WERI-Rb-1 (cell line): ENCODE data around the gene ZGPAT.

Experiments
- DNase-seq: peaks from one replicate; pipeline ENCODE4 v3.0.0-alpha.2; 2020
- H3K27ac ChIP-seq: fragments of 250-450 bp; sonication (Bioruptor Pico); 2 replicates; pipeline ENCODE4 v1.5.1; 2020; ENCODE audit warnings: mild to moderate bottlenecking, moderate library complexity
- H3K27me3 ChIP-seq: fragments of 250-450 bp; sonication (Bioruptor Pico); 2 replicates; pipeline ENCODE4 v1.5.1; 2021; ENCODE audit warnings: mild to moderate bottlenecking, low read depth, moderate library complexity; ENCODE audit not compliant: insufficient read depth, severe bottlenecking
- H3K36me3 ChIP-seq: fragments of 250-450 bp; sonication (Bioruptor Pico); 2 replicates; pipeline ENCODE4 v1.5.1; 2020; ENCODE audit warnings: mild to moderate bottlenecking, moderate library complexity
- H3K4me3 ChIP-seq: 2 replicates; pipeline ENCODE4 v1.5.1; 2011; ENCODE audit warnings: low read depth, mild to moderate bottlenecking, control low read depth, low read length
- H3K9me3 ChIP-seq: fragments of 250-450 bp; sonication (Bioruptor Pico); 2 replicates; pipeline ENCODE4 v1.5.1; 2021; ENCODE audit warnings: mild to moderate bottlenecking, moderate library complexity; ENCODE audit not compliant: severe bottlenecking
- TF ChIP-seq, protein P1 (sequence below): IDR thresholded peaks from 2 replicates; pipeline ENCODE4 v1.5.1; 2011; ENCODE audit warnings: low read depth, mild to moderate bottlenecking, control low read depth, inconsistent platforms, low read length

ZGPAT gene

DNA sequence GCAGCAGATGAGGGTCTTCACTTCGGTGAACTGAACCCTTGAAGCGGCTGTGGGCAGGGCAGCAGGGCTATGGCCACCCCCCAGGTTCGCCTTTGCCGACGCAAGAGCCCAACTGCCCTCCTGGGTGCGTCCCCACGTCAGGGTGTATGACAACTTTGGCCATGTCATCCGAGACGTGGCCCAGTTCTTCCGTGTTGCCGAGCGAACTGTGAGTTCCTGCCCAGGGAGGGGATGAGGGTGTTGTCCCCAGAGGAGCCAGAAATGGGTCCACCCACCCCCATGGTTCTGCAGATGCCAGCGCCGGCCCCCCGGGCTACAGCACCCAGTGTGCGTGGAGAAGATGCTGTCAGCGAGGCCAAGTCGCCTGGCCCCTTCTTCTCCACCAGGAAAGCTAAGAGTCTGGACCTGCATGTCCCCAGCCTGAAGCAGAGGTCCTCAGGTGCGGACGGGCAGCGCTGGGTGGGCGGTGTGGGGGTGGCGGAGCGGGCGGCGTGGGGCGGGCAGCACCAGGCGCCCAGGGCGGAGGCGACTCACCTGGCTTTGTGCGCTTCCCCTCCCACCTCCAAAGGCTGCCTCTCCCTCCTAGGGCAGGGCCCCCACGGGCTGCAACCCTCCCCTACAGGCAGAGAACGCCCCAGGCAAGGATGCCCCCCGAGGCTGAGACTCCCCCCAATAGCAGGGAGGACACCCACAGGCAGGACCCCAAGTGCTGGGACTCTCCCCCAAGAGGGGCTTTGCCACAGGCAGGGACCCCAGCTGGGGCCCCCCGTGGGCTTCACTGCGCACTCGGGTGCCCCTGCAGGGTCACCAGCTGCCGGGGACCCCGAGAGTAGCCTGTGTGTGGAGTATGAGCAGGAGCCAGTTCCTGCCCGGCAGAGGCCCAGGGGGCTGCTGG lies 17.6 kb upstream of the ZGPAT start:
- no peaks in the 10 kb centered on the region for H3K27me3 ChIP-seq
- H3K27ac ChIP-seq, result no peak overlapping the region
- H3K9me3 ChIP-seq, result no peaks in the 10 kb centered on the region
- peaks cover 21% of the 10 kb centered on the region for H3K36me3 ChIP-seq
- DNase-seq, result no peak
- H3K4me3 ChIP-seq, result no peak overlapping the region
- TF ChIP-seq, protein P1, sequence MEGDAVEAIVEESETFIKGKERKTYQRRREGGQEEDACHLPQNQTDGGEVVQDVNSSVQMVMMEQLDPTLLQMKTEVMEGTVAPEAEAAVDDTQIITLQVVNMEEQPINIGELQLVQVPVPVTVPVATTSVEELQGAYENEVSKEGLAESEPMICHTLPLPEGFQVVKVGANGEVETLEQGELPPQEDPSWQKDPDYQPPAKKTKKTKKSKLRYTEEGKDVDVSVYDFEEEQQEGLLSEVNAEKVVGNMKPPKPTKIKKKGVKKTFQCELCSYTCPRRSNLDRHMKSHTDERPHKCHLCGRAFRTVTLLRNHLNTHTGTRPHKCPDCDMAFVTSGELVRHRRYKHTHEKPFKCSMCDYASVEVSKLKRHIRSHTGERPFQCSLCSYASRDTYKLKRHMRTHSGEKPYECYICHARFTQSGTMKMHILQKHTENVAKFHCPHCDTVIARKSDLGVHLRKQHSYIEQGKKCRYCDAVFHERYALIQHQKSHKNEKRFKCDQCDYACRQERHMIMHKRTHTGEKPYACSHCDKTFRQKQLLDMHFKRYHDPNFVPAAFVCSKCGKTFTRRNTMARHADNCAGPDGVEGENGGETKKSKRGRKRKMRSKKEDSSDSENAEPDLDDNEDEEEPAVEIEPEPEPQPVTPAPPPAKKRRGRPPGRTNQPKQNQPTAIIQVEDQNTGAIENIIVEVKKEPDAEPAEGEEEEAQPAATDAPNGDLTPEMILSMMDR, result no peak

DNA sequence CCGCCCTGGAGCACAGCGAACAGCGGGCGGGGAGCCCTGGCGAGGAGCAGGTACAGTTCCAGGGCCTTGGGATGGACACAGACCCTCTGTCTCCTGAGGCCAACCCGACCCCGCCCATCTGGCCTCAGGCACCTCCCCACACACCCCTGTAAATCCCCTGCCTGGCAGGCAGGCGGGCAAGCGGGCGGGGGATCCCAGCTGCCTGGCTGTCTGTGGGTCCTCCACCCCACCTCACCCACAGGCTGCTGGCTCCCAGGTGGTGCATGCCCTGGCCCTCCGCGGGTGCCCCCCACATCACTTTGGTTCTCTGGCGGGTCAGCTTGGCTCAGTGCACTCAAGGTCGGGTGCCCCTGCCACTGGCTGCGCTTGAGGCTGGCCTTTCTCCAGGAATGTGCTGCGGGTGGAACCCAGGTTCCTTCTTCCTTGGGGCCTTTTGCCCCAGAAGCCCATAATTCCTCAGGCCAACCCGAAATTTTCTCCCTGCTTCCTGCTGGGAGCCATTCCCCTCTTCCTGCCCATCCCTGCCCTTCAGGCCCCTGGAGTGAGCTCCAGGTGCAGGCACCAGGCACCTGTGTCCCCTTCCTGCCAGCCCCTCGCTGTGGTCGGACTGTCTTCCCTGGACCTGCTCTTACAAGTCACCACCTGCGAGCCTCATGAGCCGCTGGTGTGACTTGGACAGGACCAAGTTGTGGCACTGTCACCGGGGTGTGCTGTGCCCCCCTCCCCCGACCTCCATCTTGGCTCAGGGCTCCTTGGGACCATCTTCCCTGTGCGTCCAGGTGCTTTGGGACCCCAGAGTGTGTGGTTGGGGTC lies 16.7 kb upstream of the ZGPAT start:
- Histone ChIP-seq H3K9me3 (no peaks in the 10 kb centered on the region), H3K27me3 (no peaks in the 10 kb centered on the region), H3K36me3 (peaks cover 26% of the 10 kb centered on the region), H3K27ac (no peak overlapping the region), H3K4me3 (no peak overlapping the region)
- TF ChIP-seq, protein P1, result no peak
- DNase-seq, result no peak

DNA sequence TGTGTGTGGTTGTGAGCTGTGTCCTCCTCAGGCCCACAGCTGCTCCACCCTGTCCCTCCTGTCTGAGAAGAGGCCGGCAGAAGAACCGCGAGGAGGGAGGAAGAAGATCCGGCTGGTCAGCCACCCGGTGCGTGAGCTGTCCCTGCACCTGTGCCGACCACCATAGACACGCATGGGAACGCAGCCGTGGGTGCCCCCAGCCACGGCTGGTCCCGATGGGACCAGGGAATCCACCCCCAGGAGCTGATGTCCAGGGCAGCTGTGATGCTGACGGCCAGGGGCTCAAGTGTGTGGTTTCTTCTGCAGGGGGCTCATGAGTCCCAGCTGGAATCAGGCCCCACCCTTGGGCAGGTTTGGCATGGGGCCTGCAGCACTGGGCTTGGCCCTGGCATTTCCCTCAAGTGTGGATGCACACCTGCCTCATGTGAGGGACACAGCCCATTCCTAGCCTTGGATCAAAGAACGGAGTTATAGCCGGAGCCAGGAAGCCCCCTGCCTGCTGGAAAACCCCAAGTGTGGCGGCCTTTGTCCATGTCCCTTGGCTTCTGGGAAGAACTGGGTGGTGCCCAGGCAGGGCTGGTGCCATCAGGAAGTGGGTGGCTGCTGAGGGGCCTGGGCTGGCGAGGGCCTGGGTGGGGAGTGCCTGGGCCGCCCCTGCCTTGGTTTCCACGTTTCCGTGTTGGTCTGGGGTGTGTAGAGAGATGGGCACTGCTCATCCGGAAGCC lies 16.0 kb upstream of the ZGPAT start:
- TF ChIP-seq, protein P1, result no peak
- Histone ChIP-seq H3K27me3 (no peaks in the 10 kb centered on the region), H3K36me3 (peaks cover 30% of the 10 kb centered on the region), H3K27ac (no peak overlapping the region), H3K4me3 (no peak overlapping the region), H3K9me3 (no peaks in the 10 kb centered on the region)
- no peak for DNase-seq

DNA sequence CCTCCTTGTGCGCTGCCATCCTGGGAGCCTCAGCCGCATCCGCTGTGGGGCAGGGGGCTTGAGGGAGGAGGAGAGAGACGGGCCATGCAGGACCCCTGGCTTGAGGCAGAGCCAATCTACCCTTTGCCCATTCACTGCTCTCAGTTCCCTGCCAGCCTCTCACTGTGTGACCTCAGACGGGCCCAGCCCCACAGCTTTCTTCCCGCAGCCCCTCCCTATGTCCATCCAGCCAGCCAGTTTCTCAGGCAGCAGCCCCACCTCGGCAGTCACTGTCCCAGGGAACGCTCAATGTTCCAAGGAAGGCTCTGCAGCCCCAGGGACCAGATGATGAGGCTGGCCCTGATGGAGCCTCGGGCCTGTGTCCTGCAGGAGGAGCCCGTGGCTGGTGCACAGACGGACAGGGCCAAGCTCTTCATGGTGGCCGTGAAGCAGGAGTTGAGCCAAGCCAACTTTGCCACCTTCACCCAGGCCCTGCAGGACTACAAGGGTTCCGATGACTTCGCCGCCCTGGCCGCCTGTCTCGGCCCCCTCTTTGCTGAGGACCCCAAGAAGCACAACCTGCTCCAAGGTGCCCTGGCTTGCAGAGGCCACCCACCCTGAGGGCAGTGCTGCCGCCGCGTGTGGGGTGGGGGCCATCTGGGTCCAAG lies 15.3 kb upstream of the ZGPAT start:
- no peak for DNase-seq
- no peaks in the 10 kb centered on the region for H3K9me3 ChIP-seq
- no peaks in the 10 kb centered on the region for H3K27me3 ChIP-seq
- H3K27ac ChIP-seq, result no peak overlapping the region
- H3K4me3 ChIP-seq, result no peak overlapping the region
- H3K36me3 ChIP-seq, result peaks cover 35% of the 10 kb centered on the region
- TF ChIP-seq, protein P1, result no peak

DNA sequence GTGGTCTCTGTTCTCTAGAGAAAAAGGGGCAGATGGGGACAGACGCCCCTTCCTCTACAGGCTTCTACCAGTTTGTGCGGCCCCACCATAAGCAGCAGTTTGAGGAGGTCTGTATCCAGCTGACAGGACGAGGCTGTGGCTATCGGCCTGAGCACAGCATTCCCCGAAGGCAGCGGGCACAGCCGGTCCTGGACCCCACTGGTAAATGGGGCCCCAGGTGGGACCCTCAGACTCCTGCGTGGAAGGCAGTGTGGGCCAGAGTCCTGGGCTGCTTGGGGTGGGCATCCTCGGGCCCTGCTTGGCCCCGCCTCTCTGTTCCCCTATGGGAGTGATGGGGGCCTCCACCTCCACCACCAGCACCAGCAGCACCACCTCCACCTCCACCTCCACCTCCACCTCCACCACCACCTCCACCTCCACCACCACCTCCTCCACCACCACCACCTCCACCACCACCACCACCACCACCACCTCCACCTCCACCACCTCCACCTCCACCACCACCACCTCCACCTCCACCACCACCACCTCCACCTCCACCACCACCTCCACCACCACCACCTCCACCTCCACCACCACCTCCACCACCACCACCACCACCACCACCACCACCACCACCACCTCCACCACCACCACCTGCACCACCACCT lies 14.6 kb upstream of the ZGPAT start:
- peaks cover 40% of the 10 kb centered on the region for H3K36me3 ChIP-seq
- H3K9me3 ChIP-seq, result no peaks in the 10 kb centered on the region
- DNase-seq, result no peak
- no peak overlapping the region for H3K27ac ChIP-seq
- no peaks in the 10 kb centered on the region for H3K27me3 ChIP-seq
- H3K4me3 ChIP-seq, result no peak overlapping the region
- TF ChIP-seq, protein P1, result no peak
